ENCODE measurements around the gene HOXC12. TPM values are rescaled to one million over a fixed set of nuclear protein-coding genes. Genes with fewer than 3 reads are reported as not detected.

HOXC12 gene
- total RNA-seq, 1 donor, result under 0.01 TPM

DNA sequence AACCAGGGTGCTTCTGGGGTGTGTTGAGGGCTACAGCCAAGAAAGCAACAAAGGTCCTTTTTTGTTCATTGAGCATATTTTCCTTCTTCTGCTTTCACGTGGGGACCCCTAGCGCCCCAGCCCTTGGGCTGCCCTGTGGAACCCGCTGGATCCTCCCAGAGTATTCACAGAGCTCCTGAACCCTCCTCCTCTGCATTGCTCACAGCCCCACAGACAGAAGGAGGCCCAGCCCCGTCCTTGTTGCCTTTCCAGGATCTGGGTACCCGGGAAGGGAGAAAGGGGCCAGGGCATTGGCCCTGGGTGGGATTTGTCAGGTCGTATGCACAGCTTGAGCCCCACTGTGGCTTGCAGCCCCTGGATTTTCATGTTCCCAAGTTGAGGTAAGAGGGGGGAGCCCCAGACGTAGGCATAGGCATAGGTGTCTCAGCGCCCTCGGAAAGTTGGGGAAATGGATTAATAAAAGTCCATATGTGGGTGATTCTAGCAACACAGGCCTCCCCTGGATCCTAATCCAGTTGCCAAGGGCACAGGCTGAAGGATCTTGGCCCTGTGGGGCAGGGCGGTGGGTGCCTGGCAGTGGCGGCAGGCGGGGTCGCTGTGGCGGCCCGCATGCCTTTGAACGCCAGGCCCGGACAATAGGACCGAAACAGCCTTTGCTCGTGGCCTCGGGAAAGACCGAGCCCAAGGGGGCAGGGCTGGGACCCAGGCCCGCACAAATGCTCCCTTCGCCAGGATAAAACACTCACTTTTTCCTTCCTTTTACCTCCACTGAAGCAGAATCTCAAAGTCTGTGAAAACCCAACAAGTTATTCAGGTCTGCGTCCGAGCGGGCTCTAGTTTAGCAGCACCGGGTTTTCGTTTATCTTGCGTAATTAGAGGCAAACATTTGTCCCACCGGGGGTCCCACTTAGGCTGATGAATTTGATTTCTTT, 27.2 kb downstream of the HOXC12 start:
- TF ChIP-seq, protein P1, sequence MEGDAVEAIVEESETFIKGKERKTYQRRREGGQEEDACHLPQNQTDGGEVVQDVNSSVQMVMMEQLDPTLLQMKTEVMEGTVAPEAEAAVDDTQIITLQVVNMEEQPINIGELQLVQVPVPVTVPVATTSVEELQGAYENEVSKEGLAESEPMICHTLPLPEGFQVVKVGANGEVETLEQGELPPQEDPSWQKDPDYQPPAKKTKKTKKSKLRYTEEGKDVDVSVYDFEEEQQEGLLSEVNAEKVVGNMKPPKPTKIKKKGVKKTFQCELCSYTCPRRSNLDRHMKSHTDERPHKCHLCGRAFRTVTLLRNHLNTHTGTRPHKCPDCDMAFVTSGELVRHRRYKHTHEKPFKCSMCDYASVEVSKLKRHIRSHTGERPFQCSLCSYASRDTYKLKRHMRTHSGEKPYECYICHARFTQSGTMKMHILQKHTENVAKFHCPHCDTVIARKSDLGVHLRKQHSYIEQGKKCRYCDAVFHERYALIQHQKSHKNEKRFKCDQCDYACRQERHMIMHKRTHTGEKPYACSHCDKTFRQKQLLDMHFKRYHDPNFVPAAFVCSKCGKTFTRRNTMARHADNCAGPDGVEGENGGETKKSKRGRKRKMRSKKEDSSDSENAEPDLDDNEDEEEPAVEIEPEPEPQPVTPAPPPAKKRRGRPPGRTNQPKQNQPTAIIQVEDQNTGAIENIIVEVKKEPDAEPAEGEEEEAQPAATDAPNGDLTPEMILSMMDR (IDR thresholded peaks at IDR 0.05; ENCODE audit: extremely low read depth, low read depth, low read length), result no peak
- no peak for DNase-seq (ENCODE audit: insufficient read length, low spot score, missing footprints)
- Histone ChIP-seq H3K36me3 (ENCODE audit: insufficient read depth, low read length) (no peaks in the 10 kb centered on the region), H3K27me3 (ENCODE audit: insufficient read depth, low read length) (no peaks in the 10 kb centered on the region), H3K4me2 (ENCODE audit: insufficient read depth, low read length) (no peak overlapping the region), H3K4me3 (ENCODE audit: insufficient read depth, low read length) (no peak overlapping the region), H3K79me2 (ENCODE audit: insufficient read depth, low read length) (peaks cover 20% of the 10 kb centered on the region), H3K4me1 (ENCODE audit: insufficient read depth, low read length) (peaks cover 8% of the 10 kb centered on the region), H4K20me1 (ENCODE audit: insufficient read depth, low read length) (no peaks in the 10 kb centered on the region), H3K9me3 (ENCODE audit: low read depth, low read length) (no peaks in the 10 kb centered on the region), H2AFZ (ENCODE audit: low read length) (no peak overlapping the region), H3K27ac (ENCODE audit: low read depth, low read length) (no peak overlapping the region)

DNA sequence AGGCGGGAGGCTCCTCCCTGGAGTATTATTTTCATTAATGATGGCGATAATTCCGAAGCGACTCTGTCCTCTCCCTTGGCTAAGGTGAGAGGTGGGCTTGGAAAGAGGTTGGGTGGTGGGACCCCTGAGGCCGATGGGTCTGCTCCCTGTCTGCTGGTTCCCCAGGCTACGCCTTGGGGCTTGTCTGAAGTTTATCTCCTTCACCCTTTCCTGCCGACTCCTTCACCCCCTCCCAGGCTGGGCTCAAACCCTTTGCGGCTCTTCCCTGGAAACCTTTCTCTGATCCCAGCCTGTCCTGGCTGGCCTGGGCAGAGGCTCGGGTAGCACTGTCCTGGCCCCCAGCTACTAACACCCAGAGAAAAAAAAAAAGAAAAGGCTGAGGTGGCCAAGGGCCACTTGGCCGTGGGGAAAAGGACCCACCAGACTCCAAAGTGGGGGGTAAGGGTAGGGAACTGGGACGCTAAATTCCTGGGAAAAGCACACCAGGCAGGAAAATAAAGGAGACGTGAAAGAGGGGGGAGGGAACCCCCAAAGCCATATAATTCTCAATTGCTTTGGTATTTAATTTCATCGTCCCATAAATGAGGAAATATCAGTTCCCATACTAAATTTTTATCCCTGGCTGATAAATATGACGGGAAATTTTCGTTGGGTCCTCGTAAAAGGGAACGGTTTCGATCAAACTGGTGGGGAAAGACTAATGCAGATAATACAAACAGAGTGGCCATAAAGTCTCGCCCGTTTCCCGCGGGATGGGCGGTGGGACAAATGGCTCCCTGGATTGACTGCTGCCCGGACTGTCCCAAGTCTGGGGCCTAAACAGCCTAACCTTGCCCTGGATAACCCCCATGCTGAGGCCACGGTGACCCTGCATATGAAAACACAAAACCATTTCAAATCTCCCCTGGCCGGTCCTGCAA, 28.2 kb downstream of the HOXC12 start:
- H3K4me3 ChIP-seq (ENCODE audit: insufficient read depth, low read length), result no peak overlapping the region
- H3K27me3 ChIP-seq (ENCODE audit: insufficient read depth, low read length), result no peaks in the 10 kb centered on the region
- no peak overlapping the region for H3K27ac ChIP-seq (ENCODE audit: low read depth, low read length)

DNA sequence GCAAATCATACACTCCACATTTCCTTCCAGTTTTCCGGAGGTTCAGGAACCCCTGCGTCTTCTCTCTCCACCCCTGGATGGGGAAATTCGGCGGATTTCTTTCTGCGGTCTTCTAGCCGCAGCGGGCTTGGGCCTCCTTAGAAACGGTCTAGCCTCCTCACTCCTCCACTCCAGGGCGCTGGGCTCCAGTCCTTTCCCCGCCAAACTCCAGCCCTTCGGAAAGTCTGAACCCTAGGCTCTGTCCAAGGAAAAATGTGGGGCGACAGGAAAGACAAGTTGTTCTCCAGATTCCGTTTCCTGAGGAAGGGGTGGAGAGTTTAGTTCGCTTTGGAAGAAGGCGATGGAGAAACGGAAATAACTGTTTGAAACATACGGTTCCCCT, 28.9 kb downstream of the HOXC12 start:
- DNase-seq (ENCODE audit: insufficient read length, low spot score, missing footprints), result no peak
- Histone ChIP-seq H3K36me3 (ENCODE audit: insufficient read depth, low read length) (no peaks in the 10 kb centered on the region), H3K27me3 (ENCODE audit: insufficient read depth, low read length) (no peaks in the 10 kb centered on the region), H3K79me2 (ENCODE audit: insufficient read depth, low read length) (peaks cover 36% of the 10 kb centered on the region), H2AFZ (ENCODE audit: low read length) (no peak overlapping the region), H3K4me1 (ENCODE audit: insufficient read depth, low read length) (peaks cover 24% of the 10 kb centered on the region), H3K9me3 (ENCODE audit: low read depth, low read length) (no peaks in the 10 kb centered on the region), H3K4me2 (ENCODE audit: insufficient read depth, low read length) (no peak overlapping the region), H3K4me3 (ENCODE audit: insufficient read depth, low read length) (no peak overlapping the region), H4K20me1 (ENCODE audit: insufficient read depth, low read length) (no peaks in the 10 kb centered on the region), H3K27ac (ENCODE audit: low read depth, low read length) (no peak overlapping the region)
- TF ChIP-seq, protein P1 (IDR thresholded peaks at IDR 0.05; ENCODE audit: extremely low read depth, low read depth, low read length), result no peak

More for the DNA sequence above, 28.2 kb downstream of the HOXC12 start:
- no peaks in the 10 kb centered on the region for H3K9me3 ChIP-seq (ENCODE audit: low read depth, low read length)
- DNase-seq (ENCODE audit: insufficient read length, low spot score, missing footprints), result no peak
- H4K20me1 ChIP-seq (ENCODE audit: insufficient read depth, low read length), result no peaks in the 10 kb centered on the region
- peaks cover 18% of the 10 kb centered on the region for H3K4me1 ChIP-seq (ENCODE audit: insufficient read depth, low read length)
- H3K79me2 ChIP-seq (ENCODE audit: insufficient read depth, low read length), result peaks cover 30% of the 10 kb centered on the region
- H3K36me3 ChIP-seq (ENCODE audit: insufficient read depth, low read length), result no peaks in the 10 kb centered on the region
- no peak overlapping the region for H2AFZ ChIP-seq (ENCODE audit: low read length)
- no peak overlapping the region for H3K4me2 ChIP-seq (ENCODE audit: insufficient read depth, low read length)
- TF ChIP-seq, protein P1 (IDR thresholded peaks at IDR 0.05; ENCODE audit: extremely low read depth, low read depth, low read length), result no peak
